ENCODE results near the gene ZNF101.

DNA sequence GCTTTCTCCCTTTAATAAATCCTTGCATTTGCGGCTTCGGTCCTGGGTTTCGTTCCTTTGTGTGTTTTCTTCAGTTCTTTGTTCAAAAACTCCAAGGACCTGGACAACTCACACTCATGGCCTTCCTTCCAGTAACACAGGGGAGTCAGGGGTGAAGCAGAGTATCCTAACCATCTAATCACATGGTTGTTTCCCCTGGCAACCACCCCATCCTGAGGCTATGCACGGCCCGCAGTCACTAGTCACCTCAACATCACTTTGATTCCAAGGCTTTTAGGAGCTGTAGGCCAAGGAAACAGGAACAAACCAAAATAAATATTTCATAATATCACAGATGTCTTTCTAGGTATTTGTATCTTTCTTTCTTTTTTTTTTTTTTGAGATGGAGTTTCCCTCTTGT is 28.9 kb downstream of the ZNF101 start:
- TF ChIP-seq POLR2A (IDR thresholded peaks at IDR 0.05), result no peak
- TF ChIP-seq, protein P1, sequence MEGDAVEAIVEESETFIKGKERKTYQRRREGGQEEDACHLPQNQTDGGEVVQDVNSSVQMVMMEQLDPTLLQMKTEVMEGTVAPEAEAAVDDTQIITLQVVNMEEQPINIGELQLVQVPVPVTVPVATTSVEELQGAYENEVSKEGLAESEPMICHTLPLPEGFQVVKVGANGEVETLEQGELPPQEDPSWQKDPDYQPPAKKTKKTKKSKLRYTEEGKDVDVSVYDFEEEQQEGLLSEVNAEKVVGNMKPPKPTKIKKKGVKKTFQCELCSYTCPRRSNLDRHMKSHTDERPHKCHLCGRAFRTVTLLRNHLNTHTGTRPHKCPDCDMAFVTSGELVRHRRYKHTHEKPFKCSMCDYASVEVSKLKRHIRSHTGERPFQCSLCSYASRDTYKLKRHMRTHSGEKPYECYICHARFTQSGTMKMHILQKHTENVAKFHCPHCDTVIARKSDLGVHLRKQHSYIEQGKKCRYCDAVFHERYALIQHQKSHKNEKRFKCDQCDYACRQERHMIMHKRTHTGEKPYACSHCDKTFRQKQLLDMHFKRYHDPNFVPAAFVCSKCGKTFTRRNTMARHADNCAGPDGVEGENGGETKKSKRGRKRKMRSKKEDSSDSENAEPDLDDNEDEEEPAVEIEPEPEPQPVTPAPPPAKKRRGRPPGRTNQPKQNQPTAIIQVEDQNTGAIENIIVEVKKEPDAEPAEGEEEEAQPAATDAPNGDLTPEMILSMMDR (IDR thresholded peaks at IDR 0.05), result no peak

Data from suprapubic skin (tissue), 3 donors.